ENCODE data around the gene ERAS. TPM values are rescaled to one million over a fixed set of nuclear protein-coding genes. Genes with fewer than 3 reads are reported as not detected.

The ERAS gene
- total RNA-seq, 4 donors from 2014 or later, result not detected

GRCh38 chrX:48786825-48787504 lies 39.3 kb upstream of the ERAS start:
- WGBS, 2 donors, result 68 to 80% methylated on average over 6 of the region's 6 CpGs
- DNase-seq (ENCODE audit: low spot score in 2 of 2), result no peak
- H3K9me3 ChIP-seq, result no peaks in the 10 kb centered on the region
- no peaks in the 10 kb centered on the region for H3K4me1 ChIP-seq
- H3K27me3 ChIP-seq, result peaks cover 0 to 14% of the 10 kb centered on the region in 2 donors
- H3K4me3 ChIP-seq, result no peak overlapping the region
- H3K36me3 ChIP-seq, result no peaks in the 10 kb centered on the region
- TF ChIP-seq CTCF (IDR thresholded peaks at IDR 0.05), result no peak
- no peak overlapping the region for H3K27ac ChIP-seq

- H3K27ac ChIP-seq, result no peak overlapping the region
- TF ChIP-seq CTCF (IDR thresholded peaks at IDR 0.05) (no peak), POLR2A (IDR thresholded peaks at IDR 0.05) (no peak), EP300 (IDR thresholded peaks at IDR 0.05) (no peak)
- H3K4me1 ChIP-seq, result no peaks in the 10 kb centered on the region
- no peaks in the 10 kb centered on the region for H3K9me3 ChIP-seq
- H3K27me3 ChIP-seq, result peaks cover 0 to 14% of the 10 kb centered on the region in 2 donors
- no peaks in the 10 kb centered on the region for H3K36me3 ChIP-seq
- DNase-seq (ENCODE audit: low spot score in 2 of 2), result no peak
- 62 to 65% methylated on average over 16 to 17 of the region's 17 CpGs for WGBS, 2 donors
- H3K4me3 ChIP-seq, result no peak overlapping the region
Measured at GRCh38 chrX:48787505-48788443, 38.5 kb upstream of the ERAS start.

GRCh38 chrX:48789366-48790220 lies 36.7 kb upstream of the ERAS start:
- TF ChIP-seq CTCF (IDR thresholded peaks at IDR 0.05) (no peak), POLR2A (IDR thresholded peaks at IDR 0.05) (no peak), EP300 (IDR thresholded peaks at IDR 0.05) (no peak)
- DNase-seq (ENCODE audit: low spot score in 2 of 2), result no peak
- WGBS, 2 donors, result 55 to 76% methylated on average over 6 to 7 of the region's 7 CpGs

GRCh38 chrX:48790477-48790876 lies 35.8 kb upstream of the ERAS start:
- DNase-seq (ENCODE audit: low spot score in 2 of 2), result no peak
- no peak overlapping the region for H3K27ac ChIP-seq
- no peak for TF ChIP-seq EP300 (IDR thresholded peaks at IDR 0.05)
- 37 to 62% methylated on average over 5 of the region's 5 CpGs for whole genome bisulfite sequencing, 2 donors
- H3K9me3 ChIP-seq, result no peaks in the 10 kb centered on the region
- H3K27me3 ChIP-seq, result peaks cover 0 to 14% of the 10 kb centered on the region in 2 donors
- H3K4me1 ChIP-seq, result no peaks in the 10 kb centered on the region
- H3K4me3 ChIP-seq, result no peak overlapping the region
- no peaks in the 10 kb centered on the region for H3K36me3 ChIP-seq

More at GRCh38 chrX:48789366-48790220, 36.7 kb upstream of the ERAS start:
- no peaks in the 10 kb centered on the region for H3K4me1 ChIP-seq
- peaks cover 0 to 14% of the 10 kb centered on the region in 2 donors for H3K27me3 ChIP-seq
- no peaks in the 10 kb centered on the region for H3K36me3 ChIP-seq
- H3K27ac ChIP-seq, result no peak overlapping the region
- no peaks in the 10 kb centered on the region for H3K9me3 ChIP-seq
- H3K4me3 ChIP-seq, result no peak overlapping the region

GRCh38 chrX:48791063-48791820 lies 35.1 kb upstream of the ERAS start:
- Histone ChIP-seq H3K9me3 (no peaks in the 10 kb centered on the region), H3K4me3 (no peak overlapping the region), H3K27ac (no peak overlapping the region), H3K4me1 (no peaks in the 10 kb centered on the region), H3K27me3 (peaks cover 0 to 14% of the 10 kb centered on the region in 2 donors), H3K36me3 (no peaks in the 10 kb centered on the region)
- 51 to 83% methylated on average over 2 to 10 of the region's 11 CpGs for WGBS, 2 donors
- DNase-seq (ENCODE audit: low spot score in 2 of 2), result no peak
- TF ChIP-seq EP300 (IDR thresholded peaks at IDR 0.05), result no peak
- TF ChIP-seq POLR2A (IDR thresholded peaks at IDR 0.05), result no peak
- no peak for TF ChIP-seq CTCF (IDR thresholded peaks at IDR 0.05)
